Measurements from ENCODE around the gene NLRP10.

The NLRP10 gene

GRCh38 chr11:7977232-7977917, 12.1 kb upstream of the NLRP10 start:
- Histone ChIP-seq H3K9ac (ENCODE audit: low read depth in 1 of 2, low read length in 2 of 2) (no peak overlapping the region), H3K36me3 (ENCODE audit: control insufficient read depth in 2 of 2, insufficient read depth in 2 of 2, low read length in 2 of 2) (no peaks in the 10 kb centered on the region), H3K9me3 (ENCODE audit: control insufficient read depth in 2 of 2, low read length in 2 of 2) (no peaks in the 10 kb centered on the region), H3K4me3 (ENCODE audit: low read length in 2 of 2) (no peak overlapping the region), H3K4me1 (ENCODE audit: control insufficient read depth in 2 of 2, insufficient read depth in 2 of 2, low read length in 2 of 2) (no peaks in the 10 kb centered on the region), H3K27me3 (ENCODE audit: control insufficient read depth in 2 of 2, insufficient read depth in 2 of 2, low read length in 2 of 2) (no peaks in the 10 kb centered on the region), H3K27ac (ENCODE audit: low read depth in 2 of 2, low read length in 2 of 2) (no peak overlapping the region)

GRCh38 chr11:7974668-7975067, 9.4 kb upstream of the NLRP10 start:
- H3K27ac ChIP-seq (ENCODE audit: low read depth in 2 of 2, low read length in 2 of 2) = no peak overlapping the region
- no peaks in the 10 kb centered on the region for H3K4me1 ChIP-seq (ENCODE audit: control insufficient read depth in 2 of 2, insufficient read depth in 2 of 2, low read length in 2 of 2)
- no peaks in the 10 kb centered on the region for H3K9me3 ChIP-seq (ENCODE audit: control insufficient read depth in 2 of 2, low read length in 2 of 2)
- no peak overlapping the region for H3K4me3 ChIP-seq (ENCODE audit: low read length in 2 of 2)
- H3K9ac ChIP-seq (ENCODE audit: low read depth in 1 of 2, low read length in 2 of 2) = no peak overlapping the region
- no peaks in the 10 kb centered on the region for H3K36me3 ChIP-seq (ENCODE audit: control insufficient read depth in 2 of 2, insufficient read depth in 2 of 2, low read length in 2 of 2)
- no peaks in the 10 kb centered on the region for H3K27me3 ChIP-seq (ENCODE audit: control insufficient read depth in 2 of 2, insufficient read depth in 2 of 2, low read length in 2 of 2)

GRCh38 chr11:7973011-7973410, 7.8 kb upstream of the NLRP10 start:
- no peaks in the 10 kb centered on the region for H3K27me3 ChIP-seq (ENCODE audit: control insufficient read depth in 2 of 2, insufficient read depth in 2 of 2, low read length in 2 of 2)
- H3K27ac ChIP-seq (ENCODE audit: low read depth in 2 of 2, low read length in 2 of 2) = no peak overlapping the region
- H3K4me3 ChIP-seq (ENCODE audit: low read length in 2 of 2) = no peak overlapping the region
- no peak overlapping the region for H3K9ac ChIP-seq (ENCODE audit: low read depth in 1 of 2, low read length in 2 of 2)
- H3K4me1 ChIP-seq (ENCODE audit: control insufficient read depth in 2 of 2, insufficient read depth in 2 of 2, low read length in 2 of 2) = no peaks in the 10 kb centered on the region
- H3K36me3 ChIP-seq (ENCODE audit: control insufficient read depth in 2 of 2, insufficient read depth in 2 of 2, low read length in 2 of 2) = no peaks in the 10 kb centered on the region
- H3K9me3 ChIP-seq (ENCODE audit: control insufficient read depth in 2 of 2, low read length in 2 of 2) = no peaks in the 10 kb centered on the region

- Histone ChIP-seq H3K36me3 (ENCODE audit: control insufficient read depth in 2 of 2, insufficient read depth in 2 of 2, low read length in 2 of 2) (no peaks in the 10 kb centered on the region), H3K27ac (ENCODE audit: low read depth in 2 of 2, low read length in 2 of 2) (no peak overlapping the region), H3K4me1 (ENCODE audit: control insufficient read depth in 2 of 2, insufficient read depth in 2 of 2, low read length in 2 of 2) (no peaks in the 10 kb centered on the region), H3K9ac (ENCODE audit: low read depth in 1 of 2, low read length in 2 of 2) (no peak overlapping the region), H3K4me3 (ENCODE audit: low read length in 2 of 2) (no peak overlapping the region), H3K9me3 (ENCODE audit: control insufficient read depth in 2 of 2, low read length in 2 of 2) (no peaks in the 10 kb centered on the region), H3K27me3 (ENCODE audit: control insufficient read depth in 2 of 2, insufficient read depth in 2 of 2, low read length in 2 of 2) (no peaks in the 10 kb centered on the region)
Measured at GRCh38 chr11:7971846-7972245, 6.6 kb upstream of the NLRP10 start.

GRCh38 chr11:7969756-7970646, 4.8 kb upstream of the NLRP10 start:
- no peak overlapping the region for H3K27ac ChIP-seq (ENCODE audit: low read depth in 2 of 2, low read length in 2 of 2)
- H3K9ac ChIP-seq (ENCODE audit: low read depth in 1 of 2, low read length in 2 of 2) = no peak overlapping the region
- no peaks in the 10 kb centered on the region for H3K9me3 ChIP-seq (ENCODE audit: control insufficient read depth in 2 of 2, low read length in 2 of 2)

GRCh38 chr11:7968686-7969085, 3.4 kb upstream of the NLRP10 start:
- no peaks in the 10 kb centered on the region for H3K36me3 ChIP-seq (ENCODE audit: control insufficient read depth in 2 of 2, insufficient read depth in 2 of 2, low read length in 2 of 2)
- H3K9me3 ChIP-seq (ENCODE audit: control insufficient read depth in 2 of 2, low read length in 2 of 2) = no peaks in the 10 kb centered on the region
- no peak overlapping the region for H3K4me3 ChIP-seq (ENCODE audit: low read length in 2 of 2)
- no peak overlapping the region for H3K27ac ChIP-seq (ENCODE audit: low read depth in 2 of 2, low read length in 2 of 2)
- no peaks in the 10 kb centered on the region for H3K4me1 ChIP-seq (ENCODE audit: control insufficient read depth in 2 of 2, insufficient read depth in 2 of 2, low read length in 2 of 2)
- H3K9ac ChIP-seq (ENCODE audit: low read depth in 1 of 2, low read length in 2 of 2) = no peak overlapping the region
- no peaks in the 10 kb centered on the region for H3K27me3 ChIP-seq (ENCODE audit: control insufficient read depth in 2 of 2, insufficient read depth in 2 of 2, low read length in 2 of 2)

More at GRCh38 chr11:7969756-7970646, 4.8 kb upstream of the NLRP10 start:
- Histone ChIP-seq H3K4me1 (ENCODE audit: control insufficient read depth in 2 of 2, insufficient read depth in 2 of 2, low read length in 2 of 2) (no peaks in the 10 kb centered on the region), H3K4me3 (ENCODE audit: low read length in 2 of 2) (no peak overlapping the region), H3K27me3 (ENCODE audit: control insufficient read depth in 2 of 2, insufficient read depth in 2 of 2, low read length in 2 of 2) (no peaks in the 10 kb centered on the region), H3K36me3 (ENCODE audit: control insufficient read depth in 2 of 2, insufficient read depth in 2 of 2, low read length in 2 of 2) (no peaks in the 10 kb centered on the region)

GRCh38 chr11:7967826-7968225, 2.6 kb upstream of the NLRP10 start:
- no peaks in the 10 kb centered on the region for H3K27me3 ChIP-seq (ENCODE audit: control insufficient read depth in 2 of 2, insufficient read depth in 2 of 2, low read length in 2 of 2)
- no peak overlapping the region for H3K9ac ChIP-seq (ENCODE audit: low read depth in 1 of 2, low read length in 2 of 2)
- H3K9me3 ChIP-seq (ENCODE audit: control insufficient read depth in 2 of 2, low read length in 2 of 2) = no peaks in the 10 kb centered on the region
- no peaks in the 10 kb centered on the region for H3K36me3 ChIP-seq (ENCODE audit: control insufficient read depth in 2 of 2, insufficient read depth in 2 of 2, low read length in 2 of 2)
- H3K4me3 ChIP-seq (ENCODE audit: low read length in 2 of 2) = no peak overlapping the region
- no peaks in the 10 kb centered on the region for H3K4me1 ChIP-seq (ENCODE audit: control insufficient read depth in 2 of 2, insufficient read depth in 2 of 2, low read length in 2 of 2)
- no peak overlapping the region for H3K27ac ChIP-seq (ENCODE audit: low read depth in 2 of 2, low read length in 2 of 2)

- Histone ChIP-seq H3K4me3 (ENCODE audit: low read length in 2 of 2) (no peak overlapping the region), H3K4me1 (ENCODE audit: control insufficient read depth in 2 of 2, insufficient read depth in 2 of 2, low read length in 2 of 2) (no peaks in the 10 kb centered on the region), H3K27me3 (ENCODE audit: control insufficient read depth in 2 of 2, insufficient read depth in 2 of 2, low read length in 2 of 2) (no peaks in the 10 kb centered on the region), H3K9me3 (ENCODE audit: control insufficient read depth in 2 of 2, low read length in 2 of 2) (no peaks in the 10 kb centered on the region), H3K27ac (ENCODE audit: low read depth in 2 of 2, low read length in 2 of 2) (no peak overlapping the region), H3K9ac (ENCODE audit: low read depth in 1 of 2, low read length in 2 of 2) (no peak overlapping the region), H3K36me3 (ENCODE audit: control insufficient read depth in 2 of 2, insufficient read depth in 2 of 2, low read length in 2 of 2) (no peaks in the 10 kb centered on the region)
Measured at GRCh38 chr11:7967097-7967496, 1.9 kb upstream of the NLRP10 start.

GRCh38 chr11:7964873-7965272, 374 bp downstream of the NLRP10 start:
- Histone ChIP-seq H3K9me3 (ENCODE audit: control insufficient read depth in 2 of 2, low read length in 2 of 2) (no peaks in the 10 kb centered on the region), H3K27me3 (ENCODE audit: control insufficient read depth in 2 of 2, insufficient read depth in 2 of 2, low read length in 2 of 2) (no peaks in the 10 kb centered on the region), H3K4me1 (ENCODE audit: control insufficient read depth in 2 of 2, insufficient read depth in 2 of 2, low read length in 2 of 2) (no peaks in the 10 kb centered on the region), H3K4me3 (ENCODE audit: low read length in 2 of 2) (no peak overlapping the region), H3K9ac (ENCODE audit: low read depth in 1 of 2, low read length in 2 of 2) (no peak overlapping the region), H3K27ac (ENCODE audit: low read depth in 2 of 2, low read length in 2 of 2) (no peak overlapping the region), H3K36me3 (ENCODE audit: control insufficient read depth in 2 of 2, insufficient read depth in 2 of 2, low read length in 2 of 2) (no peaks in the 10 kb centered on the region)

GRCh38 chr11:7964261-7964660, 986 bp downstream of the NLRP10 start:
- Histone ChIP-seq H3K4me1 (ENCODE audit: control insufficient read depth in 2 of 2, insufficient read depth in 2 of 2, low read length in 2 of 2) (no peaks in the 10 kb centered on the region), H3K36me3 (ENCODE audit: control insufficient read depth in 2 of 2, insufficient read depth in 2 of 2, low read length in 2 of 2) (no peaks in the 10 kb centered on the region), H3K9me3 (ENCODE audit: control insufficient read depth in 2 of 2, low read length in 2 of 2) (no peaks in the 10 kb centered on the region), H3K9ac (ENCODE audit: low read depth in 1 of 2, low read length in 2 of 2) (no peak overlapping the region), H3K27me3 (ENCODE audit: control insufficient read depth in 2 of 2, insufficient read depth in 2 of 2, low read length in 2 of 2) (no peaks in the 10 kb centered on the region), H3K4me3 (ENCODE audit: low read length in 2 of 2) (no peak overlapping the region), H3K27ac (ENCODE audit: low read depth in 2 of 2, low read length in 2 of 2) (no peak overlapping the region)
